ENCODE data around the gene PPA2. TPM values are rescaled to one million over a fixed set of nuclear protein-coding genes. Genes with fewer than 3 reads are reported as not detected.

Gene PPA2
- total and polyA plus RNA-seq, 12 donors, result 61.7 to 342 (median 112) TPM

GRCh38 chr4:105327956-105328355 lies 145.9 kb downstream of the PPA2 start:
- H3K27me3 ChIP-seq, result no peaks in the 10 kb centered on the region
- H3K27ac ChIP-seq, result no peak overlapping the region
- no peak for DNase-seq
- intact Hi-C loops (cut with DNase I), result no loop called here
- H3K36me3 ChIP-seq (replicated peaks in 1 of 2), result no peaks in the 10 kb centered on the region
- no peak overlapping the region for H3K4me3 ChIP-seq
- no peak for TF ChIP-seq POLR2A (IDR thresholded peaks at IDR 0.05)
- TF ChIP-seq, protein P1, sequence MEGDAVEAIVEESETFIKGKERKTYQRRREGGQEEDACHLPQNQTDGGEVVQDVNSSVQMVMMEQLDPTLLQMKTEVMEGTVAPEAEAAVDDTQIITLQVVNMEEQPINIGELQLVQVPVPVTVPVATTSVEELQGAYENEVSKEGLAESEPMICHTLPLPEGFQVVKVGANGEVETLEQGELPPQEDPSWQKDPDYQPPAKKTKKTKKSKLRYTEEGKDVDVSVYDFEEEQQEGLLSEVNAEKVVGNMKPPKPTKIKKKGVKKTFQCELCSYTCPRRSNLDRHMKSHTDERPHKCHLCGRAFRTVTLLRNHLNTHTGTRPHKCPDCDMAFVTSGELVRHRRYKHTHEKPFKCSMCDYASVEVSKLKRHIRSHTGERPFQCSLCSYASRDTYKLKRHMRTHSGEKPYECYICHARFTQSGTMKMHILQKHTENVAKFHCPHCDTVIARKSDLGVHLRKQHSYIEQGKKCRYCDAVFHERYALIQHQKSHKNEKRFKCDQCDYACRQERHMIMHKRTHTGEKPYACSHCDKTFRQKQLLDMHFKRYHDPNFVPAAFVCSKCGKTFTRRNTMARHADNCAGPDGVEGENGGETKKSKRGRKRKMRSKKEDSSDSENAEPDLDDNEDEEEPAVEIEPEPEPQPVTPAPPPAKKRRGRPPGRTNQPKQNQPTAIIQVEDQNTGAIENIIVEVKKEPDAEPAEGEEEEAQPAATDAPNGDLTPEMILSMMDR (IDR thresholded peaks at IDR 0.05), result no peak
- H3K9me3 ChIP-seq (replicated peaks in 1 of 3), result no peaks in the 10 kb centered on the region
- no peaks in the 10 kb centered on the region for H3K4me1 ChIP-seq (replicated peaks in 1 of 2)

- H3K27me3 ChIP-seq, result no peaks in the 10 kb centered on the region
- no peak overlapping the region for H3K4me3 ChIP-seq
- intact Hi-C loops (cut with DNase I), result no loop called here
- 77 to 88% (median 85%) methylated on average over 2 of the region's 2 CpGs for WGBS, 4 donors
- DNase-seq, result no peak
- H3K9me3 ChIP-seq (replicated peaks in 1 of 3), result no peaks in the 10 kb centered on the region
- no peaks in the 10 kb centered on the region for H3K4me1 ChIP-seq (replicated peaks in 1 of 2)
- no peak for TF ChIP-seq POLR2A (IDR thresholded peaks at IDR 0.05)
- TF ChIP-seq, protein P1 (IDR thresholded peaks at IDR 0.05), result no peak
- H3K36me3 ChIP-seq (replicated peaks in 1 of 2), result no peaks in the 10 kb centered on the region
- H3K27ac ChIP-seq, result no peak overlapping the region
These were observed 146.6 kb downstream of the PPA2 start for GRCh38 chr4:105327222-105327621.

Small RNA genes within 50 kb of the gene (small RNA-seq; reads per million reads assigned to genes)
- gene RNU6-553P, result 0 reads per million in 2 donors

Other genes starting within 250 kb of the PPA2 start
- not detected for gene ARHGEF38, start 78.6 kb upstream of the PPA2 start, total RNA-seq
- gene ARHGEF38, start 78.6 kb upstream of the PPA2 start, polyA plus RNA-seq, result not detected
- 10 to 100 TPM in 8 of 9 donors, 1 to 10 TPM in 1; 4.3 to 27.0 (median 16.7) TPM for gene INTS12, start 234.6 kb upstream of the PPA2 start, total RNA-seq
- gene INTS12, start 234.6 kb upstream of the PPA2 start, polyA plus RNA-seq, result 10 to 100 TPM; 11.3 to 30.8 (median 11.3) TPM
- 10 to 100 TPM in 3 of 9 donors, 1 to 10 TPM in 6; 5.3 to 13.8 (median 7.9) TPM for gene GSTCD, start 234.7 kb upstream of the PPA2 start, total RNA-seq
- gene GSTCD, start 234.7 kb upstream of the PPA2 start, polyA plus RNA-seq, result 1 to 10 TPM in 1 of 3 donors, under 1 TPM in 2; 0.88 to 4.3 (median 0.97) TPM

All from adrenal gland (tissue), 12 donors.